Articular chondrocyte of knee joint (primary cell): Measurements from ENCODE around the gene EOLA2. TPM values are rescaled to one million over a fixed set of nuclear protein-coding genes. Genes with fewer than 3 reads are reported as not detected.

Experiments
- total RNA-seq: library from RNA; depleted of rRNA; stranded (reverse); fragments of >200 nt; gene quantifications from 2 replicates; pipeline ENCODE4 v1.2.3, GENCODE V29; 2012

EOLA2 gene
- total RNA-seq, result 17.5 and 18.8 TPM in 2 replicates

GRCh38 chrX:149938427-149938880 lies at the start of gene EOLA2:
Gene EOLA2 (minus strand): TSS chrX:149938491. CDS start chrX:149933874, 4,617 bp downstream.

GRCh38 chrX:149929400-149929799 lies 8.9 kb downstream of the EOLA2 start, which contains the start of gene HSFX4:
Gene HSFX4 (plus strand): TSS chrX:149929573. CDS start chrX:149929645, 72 bp downstream.

Other genes with a start within 250 kb of the EOLA2 start
- not detected in 2 replicates for gene MAGEA11, start 226.4 kb downstream of the EOLA2 start, total RNA-seq
- gene HSFX1, start 164.4 kb downstream of the EOLA2 start, total RNA-seq, result 0.43 and 1.2 TPM in 2 replicates
- not detected in 2 replicates for gene MAGEA9, start 156.6 kb downstream of the EOLA2 start, total RNA-seq
- gene MAGEA8, start 57.3 kb downstream of the EOLA2 start, total RNA-seq, result not detected in 2 replicates
- not detected in 2 replicates for gene HSFX4, start 8.9 kb downstream of the EOLA2 start, total RNA-seq